HL-60 (cell line): Measurements from ENCODE around the gene ANKRD2.

ENCODE experiments used
- GABPA ChIP-seq: IDR thresholded peaks from 2 replicates; pipeline ENCODE4 v1.6.1; 2012; ENCODE audit warnings: low read depth
- POLR2AphosphoS5 ChIP-seq: IDR thresholded peaks from 2 replicates; pipeline ENCODE4 v1.6.1; 2012; ENCODE audit warnings: low read depth
- REST ChIP-seq: IDR thresholded peaks from 2 replicates; pipeline ENCODE4 v1.6.1; 2012; ENCODE audit warnings: low read depth; ENCODE audit not compliant: insufficient replicate concordance
- SPI1 ChIP-seq: IDR thresholded peaks from 2 replicates; pipeline ENCODE4 v1.6.1; 2012; ENCODE audit warnings: low read depth, mild to moderate bottlenecking, borderline replicate concordance
- TF ChIP-seq, protein P1 (sequence below): IDR thresholded peaks from one replicate; pipeline ENCODE4 v1.5.1; 2011; ENCODE audit warnings: low read length, control low read depth, inconsistent platforms; ENCODE audit not compliant: insufficient read depth

DNA sequence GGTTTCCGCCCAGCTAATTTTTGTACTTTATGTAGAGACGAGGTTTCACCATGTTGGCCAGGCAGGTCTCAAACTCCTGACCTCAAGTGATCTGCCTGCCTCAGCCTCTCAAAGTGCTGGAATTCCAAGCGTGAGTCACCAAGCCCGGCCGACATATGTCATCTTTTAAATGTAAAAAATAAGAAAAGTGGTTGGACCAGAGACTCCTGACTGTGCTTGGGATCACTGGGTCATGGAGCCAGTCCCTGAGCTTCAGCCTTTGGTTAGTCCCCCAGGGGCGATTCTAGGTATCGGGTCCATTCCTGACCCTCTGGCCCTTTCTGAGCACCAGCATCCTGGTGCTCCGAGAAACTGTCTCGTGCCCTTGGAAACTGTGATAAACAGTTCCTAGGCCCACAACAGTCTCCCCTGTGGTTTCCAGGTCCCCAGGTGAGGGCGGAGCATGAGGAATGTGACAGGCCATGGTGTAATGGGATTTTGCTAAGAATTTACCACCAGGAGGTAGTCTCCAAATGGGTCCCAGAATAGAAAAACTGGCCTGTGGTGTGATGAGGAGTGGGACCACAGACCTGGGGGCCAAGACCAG, 41.1 kb upstream of the ANKRD2 start:
- TF ChIP-seq POLR2AphosphoS5 = no peak
- TF ChIP-seq, protein P1, sequence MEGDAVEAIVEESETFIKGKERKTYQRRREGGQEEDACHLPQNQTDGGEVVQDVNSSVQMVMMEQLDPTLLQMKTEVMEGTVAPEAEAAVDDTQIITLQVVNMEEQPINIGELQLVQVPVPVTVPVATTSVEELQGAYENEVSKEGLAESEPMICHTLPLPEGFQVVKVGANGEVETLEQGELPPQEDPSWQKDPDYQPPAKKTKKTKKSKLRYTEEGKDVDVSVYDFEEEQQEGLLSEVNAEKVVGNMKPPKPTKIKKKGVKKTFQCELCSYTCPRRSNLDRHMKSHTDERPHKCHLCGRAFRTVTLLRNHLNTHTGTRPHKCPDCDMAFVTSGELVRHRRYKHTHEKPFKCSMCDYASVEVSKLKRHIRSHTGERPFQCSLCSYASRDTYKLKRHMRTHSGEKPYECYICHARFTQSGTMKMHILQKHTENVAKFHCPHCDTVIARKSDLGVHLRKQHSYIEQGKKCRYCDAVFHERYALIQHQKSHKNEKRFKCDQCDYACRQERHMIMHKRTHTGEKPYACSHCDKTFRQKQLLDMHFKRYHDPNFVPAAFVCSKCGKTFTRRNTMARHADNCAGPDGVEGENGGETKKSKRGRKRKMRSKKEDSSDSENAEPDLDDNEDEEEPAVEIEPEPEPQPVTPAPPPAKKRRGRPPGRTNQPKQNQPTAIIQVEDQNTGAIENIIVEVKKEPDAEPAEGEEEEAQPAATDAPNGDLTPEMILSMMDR = no peak
- TF ChIP-seq GABPA = no peak
- TF ChIP-seq REST = no peak
- TF ChIP-seq SPI1 = no peak
